HG03060 (cell line): ENCODE data around the gene LMF2.

ENCODE experiments used
- ATAC-seq: cut with Tn5 transposase; IDR thresholded peaks from one replicate; pipeline ENCODE4 v1.9.1; 2021; ENCODE audit warnings: low read depth, moderate number of reproducible peaks; ENCODE audit not compliant: unreplicated experiment

LMF2 gene

DNA sequence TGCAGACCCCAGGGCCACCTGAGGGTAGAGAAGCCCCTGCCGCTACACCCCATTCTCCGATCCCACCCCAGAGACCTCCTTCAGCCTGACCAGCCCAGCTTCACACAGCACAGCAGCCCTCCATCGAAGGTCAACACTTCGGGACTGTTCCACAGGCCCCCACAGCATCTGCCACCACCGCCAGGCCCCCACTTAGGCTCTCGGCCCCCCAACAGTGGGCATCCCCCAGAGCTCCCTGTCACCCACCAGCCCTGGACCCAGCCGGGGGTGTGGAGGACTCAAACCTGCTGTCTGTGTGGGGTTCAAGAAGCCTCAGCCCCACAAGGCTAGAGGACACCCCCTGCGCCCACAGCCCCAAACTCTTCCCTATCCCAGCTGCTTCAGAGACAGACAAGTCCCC lies 38.9 kb downstream of the LMF2 start:
- no peak for ATAC-seq

DNA sequence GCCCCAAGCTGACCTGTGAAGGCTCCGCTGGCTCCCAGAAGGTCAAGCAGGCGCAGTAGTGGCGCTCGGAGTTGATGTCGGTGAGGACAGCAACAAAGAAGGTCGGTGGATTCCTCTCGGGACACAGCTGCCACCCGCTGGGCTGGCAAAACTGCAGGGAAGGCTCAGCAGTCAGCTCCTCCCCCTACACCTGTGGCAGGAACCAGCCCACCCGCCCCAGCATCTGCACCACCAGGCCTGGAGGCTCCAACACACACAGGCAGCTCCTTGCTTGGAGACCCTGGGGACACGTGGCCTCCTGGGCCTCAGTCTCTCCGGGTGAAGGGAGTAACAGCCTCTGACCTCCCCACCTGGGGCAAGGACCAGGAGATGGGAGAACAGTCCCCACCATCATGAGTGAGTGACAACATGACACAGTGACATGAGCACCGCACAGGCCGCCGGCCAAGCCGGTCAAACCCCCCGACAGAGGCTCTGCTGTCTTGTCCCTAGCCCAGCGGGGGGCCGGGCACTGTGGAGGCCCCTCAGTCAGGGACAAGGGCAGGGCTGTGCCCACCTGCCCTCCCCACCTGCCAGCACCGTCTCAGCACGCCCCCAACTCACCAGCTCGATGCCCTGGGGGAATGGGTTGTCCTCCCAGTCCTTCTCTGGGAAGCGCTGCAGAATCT lies 39.6 kb downstream of the LMF2 start:
- no peak for ATAC-seq

DNA sequence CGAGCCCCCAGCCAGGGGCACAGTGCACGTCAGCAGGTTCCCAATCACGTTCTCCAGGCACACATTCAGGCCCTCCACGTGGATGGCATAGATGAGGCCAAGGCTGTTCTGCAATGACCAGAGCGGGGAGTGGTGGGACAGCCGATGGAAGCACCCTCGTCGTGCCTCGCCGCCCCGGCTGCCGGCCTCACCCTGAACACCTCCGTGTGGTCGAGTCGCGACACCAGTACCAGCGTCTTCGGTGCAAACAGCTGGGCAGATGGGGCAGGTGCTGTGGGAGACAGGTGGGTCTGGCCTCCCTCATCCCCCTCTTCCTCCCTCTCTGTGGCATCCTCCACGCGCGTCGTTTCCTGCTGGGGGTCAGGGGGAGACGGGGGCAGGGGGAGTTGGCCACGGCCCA lies 40.2 kb downstream of the LMF2 start:
- no peak for ATAC-seq

DNA sequence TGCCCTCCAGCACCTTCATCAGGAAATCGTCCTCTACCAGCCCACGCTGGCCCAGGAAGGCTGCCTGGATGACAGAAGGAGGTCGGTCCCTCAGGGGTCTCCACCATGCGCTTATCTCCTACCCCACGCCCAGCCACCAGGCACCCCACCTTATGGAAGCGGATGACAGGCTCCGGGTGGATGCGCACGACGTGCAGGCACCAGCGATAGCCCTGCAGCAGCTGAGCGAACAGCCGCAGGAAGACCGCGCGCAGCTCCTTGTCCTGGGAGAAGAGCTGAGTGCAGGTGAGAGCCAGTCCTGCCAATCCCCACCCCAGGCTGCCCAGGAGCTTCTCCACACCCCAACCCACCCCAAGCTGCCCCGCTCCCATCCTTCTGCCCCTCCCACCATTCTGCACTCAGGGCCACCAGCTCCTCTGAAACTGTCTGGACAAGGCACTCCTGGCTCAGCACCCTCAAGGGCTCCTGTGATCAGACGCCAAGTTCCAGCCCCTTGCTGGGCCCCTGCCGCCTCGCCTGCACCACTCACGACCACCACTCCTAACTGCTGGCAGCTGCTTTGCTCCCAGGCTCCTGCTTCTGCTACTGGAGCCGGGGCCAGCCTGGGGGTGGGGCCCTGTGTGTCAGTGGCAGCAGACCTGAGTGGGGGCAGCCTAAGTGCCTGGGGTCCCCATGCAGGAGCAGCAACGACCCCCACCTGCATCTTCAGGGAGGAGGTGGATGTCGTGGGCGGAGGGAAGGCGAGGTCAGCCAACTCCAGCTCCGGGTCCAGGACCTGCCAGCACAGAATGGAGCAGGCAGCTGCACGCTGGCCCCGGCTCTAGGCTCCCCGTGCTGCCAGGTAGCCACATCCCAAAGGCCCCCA lies 42.2 kb downstream of the LMF2 start:
- no peak for ATAC-seq

DNA sequence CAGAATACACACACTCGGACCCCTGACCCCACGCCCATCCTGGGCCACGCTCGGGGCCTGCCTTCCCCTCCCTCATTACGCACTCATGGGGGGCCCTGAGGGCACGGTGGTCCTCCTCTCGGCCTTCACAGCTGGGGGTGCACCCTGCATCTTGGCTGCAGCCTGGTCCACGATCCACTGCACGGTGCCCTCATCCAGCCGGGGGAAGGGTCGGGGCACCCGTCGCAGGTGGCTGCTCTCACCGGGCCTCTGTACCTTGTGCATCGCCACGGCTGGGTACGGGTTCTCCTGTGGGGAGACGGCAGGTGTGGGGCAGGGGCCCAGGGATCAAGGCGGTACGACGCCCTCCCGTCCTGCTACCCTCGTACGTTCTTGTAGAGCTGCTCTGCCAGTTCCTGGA lies 43.1 kb downstream of the LMF2 start:
- ATAC-seq: no peak

DNA sequence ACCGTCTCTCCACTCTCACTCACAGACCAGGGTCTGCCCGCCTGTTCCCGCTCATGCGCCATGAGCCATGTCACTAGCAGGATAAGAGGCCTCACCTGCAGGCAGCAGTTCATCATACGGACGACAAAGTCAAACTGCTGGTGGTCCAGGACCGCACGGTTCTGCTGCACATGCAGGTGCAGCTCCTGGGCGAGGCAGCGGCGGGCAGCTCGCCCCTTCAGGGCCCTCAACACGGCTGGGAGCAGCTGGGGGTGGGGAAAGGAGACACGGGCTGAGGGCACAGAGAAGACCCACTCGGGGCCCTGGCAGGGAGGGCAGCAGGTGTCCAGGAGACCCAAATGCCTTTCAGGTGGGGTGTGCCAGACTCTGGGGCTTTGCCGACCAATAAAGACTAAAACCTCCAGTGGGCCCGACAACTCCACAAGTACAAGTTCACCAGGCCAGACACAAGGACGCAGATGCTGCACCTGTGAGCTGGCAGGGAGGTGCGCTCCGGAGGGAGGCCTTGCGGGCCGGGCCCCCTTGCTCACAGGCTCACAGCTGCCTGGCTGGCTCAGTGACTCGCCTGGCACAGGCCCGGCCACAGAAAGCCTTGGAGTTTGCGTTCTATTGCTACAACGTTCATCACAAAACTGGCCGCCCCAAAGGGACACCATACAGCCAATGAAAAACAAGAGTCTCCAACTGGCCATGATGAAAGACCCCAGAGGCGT lies 44.2 kb downstream of the LMF2 start:
- no peak for ATAC-seq

DNA sequence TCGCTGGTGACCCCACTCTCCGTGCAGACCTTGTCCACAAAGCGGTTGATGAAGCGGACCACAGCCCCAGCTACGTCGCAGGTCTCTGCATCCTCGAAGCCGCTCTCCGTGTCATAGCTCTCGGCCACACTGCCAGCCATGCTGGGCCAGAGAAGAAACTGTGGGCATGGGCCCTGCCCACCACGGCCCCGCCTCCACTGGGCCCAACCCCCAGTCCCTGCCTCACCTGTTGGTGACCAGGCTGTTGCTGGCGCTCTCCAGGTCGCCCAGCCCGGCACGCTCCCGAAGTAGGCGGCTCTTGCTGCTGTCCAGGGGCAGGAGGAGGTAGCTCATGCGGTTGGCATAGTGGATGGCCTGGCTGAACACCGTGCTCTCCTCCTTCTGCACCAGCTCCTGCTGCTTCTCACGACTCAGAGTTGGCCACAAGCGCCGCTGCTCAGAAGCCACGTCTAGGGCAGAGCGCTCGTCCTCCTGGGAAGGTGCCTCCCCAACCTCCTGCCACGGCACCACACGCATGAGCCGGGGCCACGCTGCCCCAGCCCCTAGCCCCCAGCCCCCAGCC lies 45.4 kb downstream of the LMF2 start:
- ATAC-seq: no peak

DNA sequence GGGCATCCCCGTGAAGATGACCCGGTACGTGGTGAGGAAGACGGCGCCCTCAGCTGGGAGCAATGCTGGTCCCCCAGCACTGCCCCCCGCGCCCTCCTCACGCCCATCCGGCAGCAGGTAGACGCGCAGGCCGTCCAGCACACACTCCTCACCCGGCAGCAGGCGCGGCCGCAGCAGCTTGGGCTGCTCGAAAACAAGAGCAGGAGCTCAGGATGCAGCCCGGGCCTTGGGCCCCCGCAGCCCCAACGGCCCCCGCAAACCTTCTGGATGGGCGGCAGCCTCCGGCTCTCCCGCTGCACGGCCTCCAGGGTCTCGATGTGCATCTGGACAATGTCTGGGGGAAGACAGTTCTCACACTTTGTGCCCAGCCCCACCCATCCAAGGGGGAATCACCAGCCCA lies 46.0 kb downstream of the LMF2 start:
- no peak for ATAC-seq

DNA sequence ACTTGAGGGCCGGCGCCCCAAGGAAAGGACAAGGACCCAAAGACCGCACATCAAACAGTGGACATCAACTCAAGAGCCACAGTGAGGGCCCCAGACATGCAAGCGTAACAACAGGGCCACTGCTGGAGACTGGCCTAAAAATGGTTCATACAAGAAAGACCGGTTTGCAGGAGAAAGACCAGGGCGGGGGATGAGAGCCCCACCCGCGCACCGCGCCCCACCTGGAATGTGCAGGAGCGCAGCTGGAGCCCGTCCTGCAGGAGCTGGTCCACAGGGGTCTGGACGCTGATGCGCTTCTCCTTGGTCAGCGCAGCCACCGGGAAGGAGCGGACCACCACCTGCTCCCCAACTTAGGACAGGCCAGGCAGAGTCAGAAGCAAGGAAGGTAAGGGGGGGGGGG lies 46.6 kb downstream of the LMF2 start:
- ATAC-seq: no peak

DNA sequence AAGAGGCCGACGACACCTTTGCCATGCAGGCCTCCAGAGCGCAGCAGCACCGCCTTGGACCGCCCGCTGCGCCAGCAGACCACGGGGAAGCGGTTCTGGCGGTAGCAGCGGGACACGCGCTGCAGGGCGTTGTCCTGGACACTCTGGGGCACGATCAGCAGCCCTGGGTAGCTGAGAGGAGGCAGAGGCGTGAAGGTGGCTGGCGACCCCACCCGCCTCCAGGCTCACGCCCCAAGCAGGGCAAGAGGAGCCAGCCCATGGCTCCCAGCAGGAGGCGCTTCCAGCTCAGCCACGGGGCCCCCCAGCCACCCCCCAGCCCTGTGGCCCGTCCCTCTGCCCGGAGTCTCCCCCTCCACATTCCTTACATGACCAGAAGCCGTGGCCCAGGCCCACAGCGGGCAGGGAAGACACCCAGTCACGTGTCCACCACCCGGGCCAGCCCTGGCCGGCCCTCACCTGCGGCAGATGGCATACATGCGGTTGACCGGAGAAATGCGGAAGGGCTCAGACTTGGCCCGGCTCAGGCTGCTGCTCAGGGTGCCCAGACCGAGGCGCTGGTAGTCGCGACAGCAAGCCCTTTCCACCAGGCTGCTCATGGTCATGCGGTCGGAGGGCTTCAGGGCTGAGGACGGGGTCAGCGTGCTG lies 47.9 kb downstream of the LMF2 start:
- ATAC-seq: no peak

DNA sequence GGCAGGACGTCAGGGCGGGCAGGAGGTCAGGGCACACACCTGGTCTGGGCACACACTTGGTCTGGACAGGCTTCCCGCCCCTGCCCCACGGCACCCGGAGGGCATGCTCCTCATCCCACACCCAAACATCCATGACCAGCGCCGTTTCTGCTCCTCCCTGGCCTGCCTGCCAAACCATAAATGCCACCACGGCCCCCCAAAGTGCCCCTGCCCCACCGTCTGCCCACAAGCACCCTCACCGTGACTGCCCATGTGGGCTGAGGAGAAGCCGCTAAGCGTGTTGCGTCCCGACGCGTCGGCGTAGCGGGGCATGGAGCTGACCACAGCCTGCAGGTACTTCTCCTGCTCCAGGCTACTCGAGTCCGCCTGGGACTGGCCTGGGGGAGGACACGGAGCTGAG lies 48.5 kb downstream of the LMF2 start:
- ATAC-seq: no peak

DNA sequence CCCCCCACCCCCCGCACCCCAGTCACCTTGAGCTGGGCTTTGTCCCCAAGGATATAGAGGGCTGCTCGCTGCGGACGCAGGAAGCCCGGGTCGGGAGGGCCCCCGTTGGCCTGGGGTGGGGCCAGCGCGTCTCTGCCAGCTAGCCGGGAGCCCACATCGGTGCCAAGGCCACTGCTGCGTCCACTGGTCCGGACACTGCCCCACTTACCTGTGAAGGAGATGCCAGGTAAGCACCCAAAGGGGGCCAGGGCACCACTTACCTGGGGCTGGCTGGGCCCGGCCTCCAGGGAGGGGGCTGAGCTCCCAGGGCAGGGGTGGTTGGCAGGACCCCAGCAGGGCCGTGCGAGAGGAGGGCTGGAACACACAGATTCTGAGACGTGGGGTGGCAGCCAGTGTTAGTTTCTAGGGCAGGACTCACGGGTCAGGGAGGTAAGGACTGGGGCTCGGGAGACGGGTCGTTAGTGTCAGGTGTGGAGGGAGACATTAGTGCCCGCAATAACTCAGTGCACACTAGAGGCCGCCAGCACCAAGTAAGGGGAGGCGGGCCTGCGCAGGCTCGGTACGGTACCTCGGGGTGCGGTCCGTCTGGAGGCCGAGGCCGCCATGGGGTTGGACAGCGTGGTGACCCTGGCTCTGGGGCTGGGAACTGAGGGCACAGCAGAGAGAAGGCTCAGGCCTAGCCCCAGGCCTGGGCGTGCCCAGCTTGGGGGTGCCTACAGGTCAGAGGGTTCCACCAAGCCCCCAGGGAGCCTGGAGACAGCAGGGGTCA lies 50.9 kb downstream of the LMF2 start:
- no peak for ATAC-seq

DNA sequence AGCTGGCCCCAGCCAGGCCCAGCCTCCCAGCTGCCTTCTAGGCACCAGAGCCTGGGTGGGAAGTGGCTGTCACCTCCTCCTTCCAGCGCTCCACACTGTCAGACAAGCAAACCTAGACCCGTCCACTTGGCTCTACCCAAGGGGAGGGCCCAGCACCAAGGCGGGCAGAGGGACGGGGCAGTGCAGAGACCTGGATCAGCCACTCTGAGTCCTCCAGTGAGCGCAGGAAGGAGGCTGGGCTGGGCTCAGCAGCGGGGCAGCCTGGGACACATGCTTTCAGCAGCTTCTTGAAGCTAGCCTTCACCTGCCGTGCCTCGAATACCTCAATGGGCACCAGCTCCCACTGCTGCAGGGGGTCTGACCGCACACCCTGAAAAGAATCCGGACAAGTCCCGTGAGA lies 51.5 kb downstream of the LMF2 start:
- ATAC-seq: no peak

DNA sequence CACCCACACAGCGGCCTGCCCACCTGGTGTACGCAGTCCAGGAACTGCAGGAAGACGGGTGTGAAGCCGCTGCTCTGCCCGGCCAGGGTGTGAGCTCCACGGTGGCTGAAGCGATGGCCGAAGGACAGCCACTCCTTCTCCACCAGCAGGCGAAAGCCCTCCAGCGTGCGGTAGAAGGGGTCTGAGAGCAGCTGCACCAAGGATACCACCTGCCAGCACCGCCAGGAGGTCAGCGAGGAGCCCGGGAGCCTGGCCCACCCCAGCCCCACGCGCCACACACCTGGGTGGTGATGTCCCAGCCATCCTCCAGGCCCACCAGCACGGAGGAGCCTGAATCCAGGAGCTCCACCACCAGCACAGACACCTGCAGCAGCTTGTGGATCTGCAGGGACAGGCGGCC lies 52.3 kb downstream of the LMF2 start:
- ATAC-seq: no peak

DNA sequence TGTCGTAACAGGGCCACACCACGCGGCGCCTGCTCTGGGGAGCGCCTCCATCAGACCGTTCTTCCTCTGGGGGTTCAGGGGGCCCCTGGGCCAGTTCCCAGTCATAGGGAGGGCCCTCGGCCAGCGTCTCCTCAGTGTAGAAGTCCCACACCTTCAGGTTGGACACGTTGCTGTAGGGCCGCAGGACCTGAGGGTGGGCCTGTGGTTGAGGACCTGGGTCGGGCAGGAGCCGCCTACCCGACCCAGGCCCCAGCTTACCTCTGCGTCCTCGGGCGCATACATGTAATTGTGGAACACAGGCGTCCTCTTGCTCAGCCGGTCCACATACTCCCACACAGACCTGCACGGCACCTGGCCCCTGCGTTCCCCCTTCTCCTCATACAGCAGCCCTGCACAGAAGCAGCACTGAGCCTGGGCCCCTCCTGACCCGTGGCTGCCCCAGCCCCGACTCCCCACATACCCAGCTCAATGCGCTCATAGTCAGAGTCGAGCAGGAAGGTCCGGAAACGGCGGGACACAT lies 52.9 kb downstream of the LMF2 start:
- ATAC-seq: no peak
